Stimulated activated naive CD8-positive, alpha-beta T cell treated with anti-CD3 and anti-CD28 coated beads, Interleukin-15, Interleukin-2, amounts not matched to agents 100 ng/mL and 50 ng/mL, for 24 hours (primary cell): Measurements from ENCODE around the gene ZBTB21.

Experiments used
- H3K27ac Mint-ChIP-seq: one replicate; pipeline ENCODE4 v1.8.0; 2021; ENCODE audit warnings: mild to moderate bottlenecking, mixed read lengths
- H3K27me3 Mint-ChIP-seq: one replicate; pipeline ENCODE4 v1.8.0; 2021; ENCODE audit warnings: mixed read lengths
- H3K36me3 Mint-ChIP-seq: one replicate; pipeline ENCODE4 v1.8.0; 2021; ENCODE audit warnings: low read depth, mixed read lengths
- H3K4me1 Mint-ChIP-seq: one replicate; pipeline ENCODE4 v1.8.0; 2021; ENCODE audit warnings: low read depth, mixed read lengths
- H3K4me3 Mint-ChIP-seq: one replicate; pipeline ENCODE4 v1.8.0; 2021; ENCODE audit warnings: mild to moderate bottlenecking, mixed read lengths
- H3K9me3 Mint-ChIP-seq: one replicate; pipeline ENCODE4 v1.8.0; 2021; ENCODE audit warnings: mixed read lengths

ZBTB21 gene

GRCh38 chr21:42009831-42010506 is at the start of gene ZBTB21:
TSS of gene ZBTB21 (minus strand) at chr21:42010360. CDS start at chr21:41994095, 16,265 bp downstream.
- Mint-ChIP-seq H3K4me1 (peaks cover 49% of the 10 kb centered on the region), H3K27ac (peak within 1 kb of the TSS; percentile 100), H3K4me3 (peak within 1 kb of the TSS; percentile 96), H3K27me3 (no peaks in the 10 kb centered on the region), H3K36me3 (peaks cover 41% of the 10 kb centered on the region), H3K9me3 (peaks cover 5% of the 10 kb centered on the region)

- Mint-ChIP-seq H3K4me3 (no peak overlapping the region), H3K9me3 (no peaks in the 10 kb centered on the region), H3K27me3 (no peaks in the 10 kb centered on the region), H3K36me3 (no peaks in the 10 kb centered on the region), H3K27ac (no peak overlapping the region), H3K4me1 (peaks cover 44% of the 10 kb centered on the region)
Observed at GRCh38 chr21:42059721-42060120, 49.6 kb upstream of the ZBTB21 start.

DNA sequence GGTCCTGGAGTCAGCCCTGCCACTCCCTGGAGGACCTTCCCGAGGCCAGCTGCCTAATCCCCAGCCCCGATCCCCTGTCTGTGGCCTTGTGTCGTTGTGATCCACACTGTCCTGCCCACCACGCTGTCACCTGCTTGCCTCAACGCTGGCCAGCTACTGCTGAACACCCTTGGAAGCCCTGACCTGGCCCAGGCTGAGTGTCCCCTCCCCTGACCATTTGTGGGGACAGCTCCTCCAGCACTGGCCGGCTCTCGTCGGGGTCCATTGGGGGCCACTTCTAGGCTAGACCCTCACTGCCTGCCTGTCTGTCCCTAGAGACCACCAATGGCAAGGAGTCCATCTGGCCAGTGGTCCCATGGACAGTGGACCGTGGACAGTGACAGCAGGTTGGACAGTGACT is 49.0 kb upstream of the ZBTB21 start:
- no peaks in the 10 kb centered on the region for H3K27me3 Mint-ChIP-seq
- H3K9me3 Mint-ChIP-seq = no peaks in the 10 kb centered on the region
- H3K27ac Mint-ChIP-seq = no peak overlapping the region
- H3K4me1 Mint-ChIP-seq = peaks cover 38% of the 10 kb centered on the region
- no peaks in the 10 kb centered on the region for H3K36me3 Mint-ChIP-seq
- H3K4me3 Mint-ChIP-seq = no peak overlapping the region

DNA sequence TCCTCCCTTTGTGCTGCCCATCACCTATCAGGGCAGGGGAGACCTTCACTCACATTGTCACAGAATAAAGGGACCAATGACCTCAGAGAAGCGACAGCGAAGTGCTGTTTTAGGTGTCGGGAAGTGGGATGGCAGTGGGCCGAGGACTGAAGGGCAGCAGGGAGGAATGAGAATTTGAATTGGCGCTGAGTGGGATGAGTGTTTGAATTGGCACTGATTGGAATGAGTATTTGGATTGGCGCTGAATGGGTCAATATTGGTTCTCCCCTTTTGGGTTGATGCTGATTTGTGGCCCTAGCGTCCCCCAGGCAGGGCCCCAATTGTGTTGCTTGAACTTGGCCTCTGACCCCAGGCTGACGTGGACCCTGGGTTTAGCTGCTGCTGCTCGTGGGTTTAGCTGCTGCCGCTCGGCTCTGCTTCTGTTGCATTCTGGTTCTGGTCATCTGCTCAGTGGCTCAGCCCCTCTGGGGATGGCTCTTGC is 48.5 kb upstream of the ZBTB21 start:
- Mint-ChIP-seq H3K9me3 (no peaks in the 10 kb centered on the region), H3K36me3 (no peaks in the 10 kb centered on the region), H3K4me3 (no peak overlapping the region), H3K27ac (peak overlapping the region; percentile 11), H3K4me1 (peaks cover 33% of the 10 kb centered on the region), H3K27me3 (no peaks in the 10 kb centered on the region)

GRCh38 chr21:42057851-42058437 is 47.8 kb upstream of the ZBTB21 start:
- Mint-ChIP-seq H3K27me3 (no peaks in the 10 kb centered on the region), H3K4me1 (peaks cover 26% of the 10 kb centered on the region), H3K9me3 (no peaks in the 10 kb centered on the region), H3K36me3 (no peaks in the 10 kb centered on the region), H3K4me3 (no peak overlapping the region), H3K27ac (no peak overlapping the region)

DNA sequence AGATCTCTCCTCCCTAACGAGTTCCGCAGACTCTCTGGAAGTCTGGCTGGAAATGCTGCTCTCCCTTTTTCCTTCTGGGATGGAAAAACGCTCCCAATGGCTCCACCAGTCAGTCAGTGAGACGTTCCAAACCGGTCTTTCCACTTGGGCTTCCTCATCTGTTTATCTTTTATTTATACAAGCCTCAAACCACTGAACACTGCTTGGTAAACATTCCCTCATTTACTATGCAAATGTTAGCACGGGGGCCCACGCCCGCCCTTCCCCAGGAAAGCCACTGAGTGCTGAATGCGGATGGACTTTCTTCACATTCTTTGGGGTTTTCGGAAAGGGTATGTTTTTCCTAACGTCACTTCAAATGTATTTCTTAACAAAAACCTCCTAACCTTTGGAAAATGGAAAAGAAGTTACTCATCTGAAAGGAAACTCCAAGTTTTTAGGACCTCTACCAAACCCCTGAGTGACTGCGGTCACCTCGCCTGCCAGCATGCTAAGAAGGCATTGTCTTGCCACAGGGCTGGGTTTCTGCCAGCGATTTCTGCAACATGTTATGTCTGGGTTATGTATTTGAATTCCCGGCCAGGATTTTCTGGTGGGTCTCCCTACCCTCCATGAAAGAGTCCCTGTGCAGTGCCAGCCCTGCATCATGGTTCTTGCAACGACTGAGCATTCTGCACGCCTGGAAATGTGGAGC is 47.0 kb upstream of the ZBTB21 start:
- Mint-ChIP-seq H3K9me3 (no peaks in the 10 kb centered on the region), H3K4me1 (peaks cover 18% of the 10 kb centered on the region), H3K27ac (no peak overlapping the region), H3K4me3 (no peak overlapping the region), H3K27me3 (no peaks in the 10 kb centered on the region), H3K36me3 (no peaks in the 10 kb centered on the region)

GRCh38 chr21:42056468-42056867 is 46.3 kb upstream of the ZBTB21 start:
- peaks cover 16% of the 10 kb centered on the region for H3K4me1 Mint-ChIP-seq

DNA sequence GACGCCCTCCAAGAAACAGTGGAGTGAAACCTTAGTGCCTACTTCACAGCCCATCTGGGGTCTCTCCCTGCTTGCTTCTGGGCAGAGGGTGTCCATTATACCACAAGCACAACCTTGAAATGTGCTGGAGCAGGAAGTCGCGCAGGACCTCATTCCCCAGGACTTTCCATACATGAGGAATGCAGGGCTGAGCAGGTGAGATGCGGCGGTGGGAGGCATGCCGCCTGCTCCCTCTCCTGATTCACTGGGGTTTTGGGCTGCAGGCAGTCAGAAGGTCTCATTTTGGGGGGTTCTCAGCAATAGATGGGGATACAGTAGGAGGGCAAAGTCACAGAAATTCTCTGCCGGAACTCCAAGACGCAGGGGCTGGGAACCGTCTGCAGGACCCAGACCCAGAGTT is 45.3 kb upstream of the ZBTB21 start:
- Mint-ChIP-seq H3K4me3 (no peak overlapping the region), H3K27ac (no peak overlapping the region), H3K9me3 (no peaks in the 10 kb centered on the region), H3K27me3 (no peaks in the 10 kb centered on the region), H3K4me1 (peaks cover 7% of the 10 kb centered on the region), H3K36me3 (no peaks in the 10 kb centered on the region)

More at GRCh38 chr21:42056468-42056867, 46.3 kb upstream of the ZBTB21 start:
- no peaks in the 10 kb centered on the region for H3K27me3 Mint-ChIP-seq
- no peaks in the 10 kb centered on the region for H3K36me3 Mint-ChIP-seq
- no peak overlapping the region for H3K4me3 Mint-ChIP-seq
- no peaks in the 10 kb centered on the region for H3K9me3 Mint-ChIP-seq
- H3K27ac Mint-ChIP-seq = no peak overlapping the region

- H3K27me3 Mint-ChIP-seq = no peaks in the 10 kb centered on the region
- no peaks in the 10 kb centered on the region for H3K9me3 Mint-ChIP-seq
- no peaks in the 10 kb centered on the region for H3K36me3 Mint-ChIP-seq
- peaks cover 6% of the 10 kb centered on the region for H3K4me1 Mint-ChIP-seq
- no peak overlapping the region for H3K4me3 Mint-ChIP-seq
- no peak overlapping the region for H3K27ac Mint-ChIP-seq
Observed at GRCh38 chr21:42051788-42052187, 41.6 kb upstream of the ZBTB21 start.

- Mint-ChIP-seq H3K27me3 (no peaks in the 10 kb centered on the region), H3K36me3 (no peaks in the 10 kb centered on the region), H3K9me3 (no peaks in the 10 kb centered on the region), H3K27ac (no peak overlapping the region), H3K4me1 (peaks cover 6% of the 10 kb centered on the region), H3K4me3 (no peak overlapping the region)
Observed at GRCh38 chr21:42049578-42050430, 39.6 kb upstream of the ZBTB21 start.

GRCh38 chr21:42048870-42049577 is 38.9 kb upstream of the ZBTB21 start:
- Mint-ChIP-seq H3K4me3 (no peak overlapping the region), H3K4me1 (peaks cover 6% of the 10 kb centered on the region), H3K36me3 (no peaks in the 10 kb centered on the region), H3K9me3 (no peaks in the 10 kb centered on the region), H3K27ac (no peak overlapping the region), H3K27me3 (no peaks in the 10 kb centered on the region)

DNA sequence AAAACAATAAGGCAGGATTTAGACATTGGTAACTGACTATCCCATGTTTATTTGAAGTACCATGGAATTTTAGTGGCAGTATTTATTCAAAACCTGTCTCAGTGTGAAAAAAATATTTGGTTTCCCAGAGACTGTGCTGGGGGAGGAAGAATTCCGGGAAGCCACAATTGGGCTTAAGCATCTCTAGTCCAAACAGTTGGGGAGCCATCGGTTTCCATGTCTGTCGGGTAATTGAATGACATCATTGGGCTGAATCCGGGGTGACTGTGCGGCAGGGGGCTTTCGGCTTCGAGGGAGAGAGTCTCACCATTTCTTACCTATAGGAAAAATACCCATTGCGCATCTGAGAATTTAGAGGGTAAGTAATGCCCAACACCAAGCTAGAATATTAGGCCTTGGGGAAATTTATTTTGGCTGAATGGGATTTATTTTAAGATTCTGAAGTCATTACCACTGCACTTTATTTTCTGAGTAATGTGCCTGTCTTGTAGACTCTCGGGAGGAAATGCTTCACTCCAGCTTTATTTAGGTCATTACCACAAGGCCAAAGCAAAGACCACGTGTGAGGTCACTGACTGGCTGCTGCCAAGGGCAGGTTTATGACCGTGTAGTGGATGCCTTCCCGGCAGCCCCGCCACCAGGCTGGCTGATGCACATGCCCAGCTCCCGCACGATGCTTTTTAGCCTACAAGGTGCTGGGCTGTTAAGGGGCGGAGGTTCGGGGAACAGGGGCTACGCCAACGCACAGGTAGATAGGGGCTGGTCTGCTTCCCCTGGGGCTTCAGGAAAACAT is 37.9 kb upstream of the ZBTB21 start:
- Mint-ChIP-seq H3K4me3 (no peak overlapping the region), H3K36me3 (no peaks in the 10 kb centered on the region), H3K27ac (no peak overlapping the region), H3K27me3 (no peaks in the 10 kb centered on the region), H3K4me1 (peaks cover 6% of the 10 kb centered on the region), H3K9me3 (no peaks in the 10 kb centered on the region)

DNA sequence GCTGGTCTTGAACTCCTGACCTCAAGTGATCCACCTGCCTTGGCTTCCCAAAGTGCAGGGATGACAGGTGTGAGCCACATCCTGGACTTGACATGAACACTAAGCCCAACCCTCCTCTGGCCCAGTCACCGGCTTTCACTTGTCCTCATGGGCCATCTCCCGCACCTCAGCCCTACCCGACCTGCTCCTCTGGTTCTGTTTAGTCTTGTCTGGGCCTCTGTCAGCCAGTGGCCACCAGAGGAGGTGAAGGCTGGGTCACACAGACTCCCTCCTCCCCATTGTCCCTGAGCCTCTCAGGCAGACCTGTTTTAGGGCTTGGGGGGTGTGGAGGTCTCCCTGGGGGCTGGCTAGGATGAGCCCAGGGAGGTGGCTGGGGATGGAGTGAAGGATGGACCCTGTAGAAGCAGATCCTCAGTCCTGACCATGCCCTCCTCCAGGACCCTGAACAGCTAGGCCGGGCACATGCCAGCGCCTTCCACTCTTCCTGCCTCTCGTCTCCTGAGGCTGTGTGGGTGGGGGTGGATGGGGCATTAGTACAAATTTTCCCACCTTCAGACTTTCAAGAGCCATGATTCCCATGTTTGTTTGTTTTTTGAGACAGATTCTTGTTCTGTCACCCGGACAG is 34.8 kb upstream of the ZBTB21 start:
- Mint-ChIP-seq H3K27ac (no peak overlapping the region), H3K4me1 (no peaks in the 10 kb centered on the region), H3K4me3 (no peak overlapping the region), H3K9me3 (no peaks in the 10 kb centered on the region), H3K36me3 (no peaks in the 10 kb centered on the region), H3K27me3 (no peaks in the 10 kb centered on the region)
